NB4 (cell line): Measurements from ENCODE around the gene EMILIN1.

Experiments
- DNase-seq: peaks from one replicate; pipeline ENCODE4 v3.0.0; 2010; ENCODE audit warnings: low read depth
- H3K4me3 ChIP-seq: one replicate; pipeline ENCODE4 v1.5.1; 2011; ENCODE audit warnings: mild to moderate bottlenecking, low read depth, low read length, moderate library complexity
- CTCF ChIP-seq: IDR thresholded peaks from one replicate; pipeline ENCODE4 v1.5.1; 2012; ENCODE audit warnings: low read depth, low read length
- MAX ChIP-seq: IDR thresholded peaks from 2 replicates; pipeline ENCODE4 v1.6.1; 2011; ENCODE audit warnings: low read depth, low read length
- MYC ChIP-seq: IDR thresholded peaks from 2 replicates; pipeline ENCODE4 v1.6.1; 2011; ENCODE audit warnings: low read depth, low read length
- POLR2A ChIP-seq: IDR thresholded peaks from 2 replicates; pipeline ENCODE4 v1.6.1; 2011; ENCODE audit warnings: mild to moderate bottlenecking; ENCODE audit not compliant: insufficient read length; ENCODE audit errors: extremely low read depth

The EMILIN1 gene

GRCh38 chr2:27053321-27053720 lies 25.1 kb upstream of the EMILIN1 start:
- H3K4me3 ChIP-seq, result no peak overlapping the region
- no peak for DNase-seq
- TF ChIP-seq CTCF, result no peak
- no peak for TF ChIP-seq MAX
- no peak for TF ChIP-seq POLR2A
- TF ChIP-seq MYC, result no peak

GRCh38 chr2:27053776-27054175 lies 24.6 kb upstream of the EMILIN1 start:
- no peak for TF ChIP-seq MAX
- no peak for TF ChIP-seq MYC
- TF ChIP-seq CTCF, result no peak
- TF ChIP-seq POLR2A, result no peak
- no peak overlapping the region for H3K4me3 ChIP-seq
- no peak for DNase-seq

- DNase-seq, result no peak
- no peak overlapping the region for H3K4me3 ChIP-seq
- TF ChIP-seq CTCF (no peak), MAX (no peak), MYC (no peak), POLR2A (no peak)
These were observed 23.7 kb upstream of the EMILIN1 start for GRCh38 chr2:27054721-27055120.

DNA sequence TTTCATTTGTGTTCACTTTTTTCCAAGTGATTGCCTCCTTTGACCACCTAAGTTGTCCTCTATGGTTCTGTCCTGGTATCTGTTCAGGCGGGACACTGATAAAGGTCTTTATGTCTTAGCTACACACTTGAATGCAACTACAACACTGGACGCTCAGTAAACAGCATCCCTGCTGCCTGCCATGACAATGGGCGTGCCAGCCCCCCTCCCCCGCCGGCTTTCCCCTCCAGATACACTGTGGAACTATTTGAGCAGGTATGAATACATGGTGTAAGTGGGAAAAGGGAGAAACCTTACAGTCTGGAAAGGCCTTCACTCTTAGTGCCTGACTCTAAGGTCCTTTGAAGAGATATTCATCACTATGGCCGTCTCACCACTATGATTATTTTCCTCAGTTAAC lies 21.2 kb upstream of the EMILIN1 start:
- TF ChIP-seq MAX (no peak), POLR2A (no peak), MYC (no peak), CTCF (no peak)
- no peak for DNase-seq
- H3K4me3 ChIP-seq, result no peak overlapping the region

- TF ChIP-seq CTCF (no peak), POLR2A (no peak), MAX (no peak), MYC (no peak)
- H3K4me3 ChIP-seq, result no peak overlapping the region
- DNase-seq, result no peak
These were observed 20.2 kb upstream of the EMILIN1 start for GRCh38 chr2:27058210-27058609.

DNA sequence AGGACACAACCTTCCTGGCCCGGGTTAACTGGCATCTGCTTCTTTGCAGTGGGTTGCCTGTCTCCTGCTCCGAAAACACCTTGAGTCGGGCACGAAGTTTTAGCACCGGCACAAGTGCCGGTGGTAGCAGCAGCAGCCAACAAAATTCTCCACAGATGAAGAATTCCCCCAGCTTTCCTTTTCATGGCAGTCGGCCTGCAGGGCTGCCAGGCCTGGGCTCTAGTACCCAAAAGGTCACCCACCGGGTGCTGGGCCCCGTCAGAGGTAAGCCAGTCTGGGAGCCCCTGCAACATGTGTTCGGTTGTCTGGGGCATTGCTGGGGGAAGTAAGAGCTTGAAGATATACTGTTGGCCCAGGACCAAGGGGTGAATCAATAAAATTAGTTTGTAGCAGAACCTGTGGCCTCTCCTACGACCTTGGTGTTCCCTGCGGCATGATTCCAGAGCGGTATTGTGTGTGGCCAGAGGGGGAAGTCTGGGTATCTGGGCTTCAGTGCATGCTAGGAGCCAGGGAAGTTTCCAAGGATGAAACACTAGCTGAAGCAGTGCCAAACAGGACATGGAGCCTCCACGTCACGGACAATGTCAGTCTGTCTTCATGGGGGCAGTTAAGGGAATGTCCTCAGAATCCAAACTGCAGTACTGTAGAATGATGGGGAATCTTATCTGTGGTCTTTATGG lies 19.1 kb upstream of the EMILIN1 start:
- no peak for DNase-seq
- no peak overlapping the region for H3K4me3 ChIP-seq
- no peak for TF ChIP-seq MAX
- TF ChIP-seq CTCF, result no peak
- no peak for TF ChIP-seq POLR2A
- TF ChIP-seq MYC, result no peak
